H7 (cell line): ENCODE results near the gene PODNL1. TPM values are rescaled to one million over a fixed set of nuclear protein-coding genes. Genes with fewer than 3 reads are reported as not detected.
"Not testable (repeated sequence)": the region's sequence is repeated elsewhere in the genome, so short reads cannot be mapped to it uniquely, and the experiment has no call there.

Source experiments
- DNase-seq: peaks from one replicate; pipeline ENCODE4 v3.0.0; 2012
- H3K27me3 ChIP-seq: 2 replicates; pipeline ENCODE4 v1.6.0; 2011; ENCODE audit warnings: mild to moderate bottlenecking, low read length; ENCODE audit not compliant: control insufficient read depth, insufficient read depth
- H3K36me3 ChIP-seq: replicated peaks from 2 replicates; pipeline ENCODE4 v1.5.1; 2011; ENCODE audit warnings: low read length; ENCODE audit not compliant: control insufficient read depth, insufficient read depth
- H3K4me3 ChIP-seq: 2 replicates; pipeline ENCODE4 v1.5.1; 2011; ENCODE audit warnings: low read depth, mild to moderate bottlenecking, control low read depth, low read length, moderate library complexity; ENCODE audit not compliant: insufficient read depth
- total RNA-seq: library from RNA; depleted of rRNA; stranded (reverse); fragments of >200 nt; shearing (Covaris generic); gene quantifications from 2 replicates; pipeline ENCODE4 v1.2.3, GENCODE V29; 2014

PODNL1 gene
- total RNA-seq, 1 experiment from 2014 or later = 0.10 TPM

DNA sequence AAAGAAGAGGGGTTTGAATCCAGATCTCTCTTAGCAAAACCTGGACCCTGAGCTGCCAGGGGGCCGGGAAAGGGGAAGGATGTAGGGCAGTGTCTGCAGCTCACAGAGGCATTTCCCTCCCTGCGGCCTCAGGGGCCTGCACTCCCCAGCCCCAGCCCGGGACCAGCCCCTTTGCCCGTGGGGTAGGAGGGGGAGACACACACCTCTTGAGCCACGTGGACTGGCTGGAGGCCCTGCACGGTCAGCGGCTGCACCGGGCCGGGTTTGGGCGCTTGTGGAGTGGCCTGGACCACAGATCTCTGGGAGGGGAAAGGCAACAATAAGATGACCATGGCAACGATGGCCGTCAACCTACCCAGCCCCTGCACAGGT lies 41.0 kb upstream of the PODNL1 start:
- DNase-seq = peak; percentile 83
- peaks cover 1% of the 10 kb centered on the region for H3K36me3 ChIP-seq
- peak overlapping the region; percentile 57 for H3K4me3 ChIP-seq
- H3K27me3 ChIP-seq = no peaks in the 10 kb centered on the region

DNA sequence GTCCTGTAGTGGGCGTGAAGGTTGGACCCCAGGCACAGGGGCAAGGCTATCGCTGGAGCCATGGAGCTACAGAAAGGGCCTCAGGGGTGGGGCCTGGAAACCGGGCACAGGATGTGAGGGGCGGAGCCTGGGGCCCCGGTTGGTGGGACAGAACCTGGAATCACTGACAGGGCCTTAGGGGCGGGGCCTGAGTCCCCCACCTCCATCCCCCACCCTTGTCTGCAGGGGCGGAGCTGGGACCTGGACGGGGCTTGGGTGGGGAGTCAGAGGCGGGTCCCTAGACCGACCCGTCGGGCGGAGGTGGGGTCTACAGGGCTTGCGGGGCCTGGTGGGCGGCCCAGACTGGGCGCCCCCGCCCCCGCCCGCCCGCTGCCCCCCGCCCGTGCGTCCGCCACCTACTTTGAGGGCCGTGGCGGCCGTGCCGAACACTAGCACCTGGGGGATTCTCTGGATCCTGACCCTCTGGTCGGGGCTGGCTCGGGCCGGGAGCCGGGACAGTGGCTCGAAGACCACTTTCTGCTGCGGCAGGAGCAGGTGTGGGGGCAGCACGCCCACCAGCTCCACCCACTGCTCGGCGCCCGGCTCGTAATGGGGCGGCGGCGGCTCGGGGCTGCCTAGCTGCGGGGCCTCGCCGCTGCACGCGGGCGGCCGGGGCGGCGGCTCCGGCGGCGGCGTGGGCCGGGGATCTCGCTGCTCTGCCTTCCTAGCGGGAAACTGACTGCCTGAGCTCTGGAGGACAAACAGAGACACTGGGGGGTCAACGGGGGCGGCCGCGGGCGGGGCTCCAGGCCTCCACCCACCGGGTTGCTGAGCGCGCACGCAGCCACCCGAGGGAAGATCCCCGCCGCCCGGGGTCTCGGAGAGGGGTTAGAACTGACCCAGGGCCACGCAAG lies 40.4 kb upstream of the PODNL1 start:
- Histone ChIP-seq H3K4me3 (peak overlapping the region; percentile 57), H3K27me3 (no peaks in the 10 kb centered on the region), H3K36me3 (peaks cover 1% of the 10 kb centered on the region)
- peak; percentile 100 for DNase-seq

DNA sequence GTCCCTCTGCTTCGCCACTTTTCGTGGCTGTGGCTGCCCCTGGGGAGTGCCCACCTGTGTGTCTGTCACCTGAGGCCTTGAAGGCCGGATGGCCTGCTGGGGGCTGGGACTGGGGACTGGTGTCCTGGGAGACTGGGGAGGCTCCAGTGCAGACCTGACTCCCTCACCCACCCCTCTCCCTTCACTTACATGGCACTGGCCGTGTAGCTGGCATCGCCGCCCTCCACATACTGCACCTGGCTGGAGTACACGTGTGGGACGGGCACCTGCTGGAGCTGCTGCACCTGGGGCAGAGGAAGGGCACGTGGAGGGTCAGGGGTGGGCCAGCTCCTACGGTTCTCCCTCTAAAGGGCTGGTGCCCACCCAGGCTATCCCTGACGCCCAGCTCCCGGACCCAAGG lies 39.6 kb upstream of the PODNL1 start:
- H3K27me3 ChIP-seq = no peaks in the 10 kb centered on the region
- no peak overlapping the region for H3K4me3 ChIP-seq
- no peak for DNase-seq
- H3K36me3 ChIP-seq = peaks cover 1% of the 10 kb centered on the region

DNA sequence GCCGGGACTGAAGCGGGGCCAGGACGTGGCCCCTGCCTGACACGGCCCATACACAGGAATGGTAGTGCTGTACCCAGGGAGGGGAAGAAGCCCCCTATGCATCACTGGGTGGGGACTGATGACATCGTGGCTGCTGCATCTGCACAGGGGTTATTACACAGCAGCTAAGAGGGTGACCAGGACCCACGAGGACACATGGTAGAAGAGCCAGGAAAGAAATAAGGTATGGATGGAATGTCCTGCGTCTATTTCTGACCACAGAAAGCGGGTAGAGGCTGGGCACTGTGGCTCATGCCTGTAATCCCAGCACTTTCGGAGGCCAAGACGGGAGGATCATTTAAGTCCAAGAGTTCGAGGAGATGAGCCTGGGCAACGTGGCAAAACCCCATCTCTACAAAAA lies 38.2 kb upstream of the PODNL1 start:
- Histone ChIP-seq H3K27me3 (no peaks in the 10 kb centered on the region), H3K36me3 (peaks cover 1% of the 10 kb centered on the region), H3K4me3 (no peak overlapping the region)
- DNase-seq = no peak

DNA sequence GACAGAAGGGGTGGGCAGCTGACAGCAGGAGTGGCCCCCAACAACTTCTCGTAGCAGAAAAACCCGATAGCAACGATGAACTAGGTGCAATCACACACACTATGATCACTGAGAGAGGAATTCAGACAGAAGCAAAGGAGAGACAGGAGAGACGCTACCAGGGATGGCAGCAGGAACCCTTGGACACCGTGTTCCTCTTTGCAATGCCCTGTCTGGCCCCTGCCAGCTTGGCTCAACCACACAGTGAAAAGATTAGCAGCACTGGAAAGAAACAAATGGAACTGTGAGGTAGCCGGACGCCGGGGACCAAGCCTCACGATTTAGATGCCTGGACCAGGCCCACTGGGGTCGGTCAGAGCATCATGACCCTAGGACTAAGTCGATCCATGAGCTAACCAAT lies 37.7 kb upstream of the PODNL1 start:
- H3K27me3 ChIP-seq = no peaks in the 10 kb centered on the region
- H3K36me3 ChIP-seq = peaks cover 1% of the 10 kb centered on the region
- no peak overlapping the region for H3K4me3 ChIP-seq
- no peak for DNase-seq

DNA sequence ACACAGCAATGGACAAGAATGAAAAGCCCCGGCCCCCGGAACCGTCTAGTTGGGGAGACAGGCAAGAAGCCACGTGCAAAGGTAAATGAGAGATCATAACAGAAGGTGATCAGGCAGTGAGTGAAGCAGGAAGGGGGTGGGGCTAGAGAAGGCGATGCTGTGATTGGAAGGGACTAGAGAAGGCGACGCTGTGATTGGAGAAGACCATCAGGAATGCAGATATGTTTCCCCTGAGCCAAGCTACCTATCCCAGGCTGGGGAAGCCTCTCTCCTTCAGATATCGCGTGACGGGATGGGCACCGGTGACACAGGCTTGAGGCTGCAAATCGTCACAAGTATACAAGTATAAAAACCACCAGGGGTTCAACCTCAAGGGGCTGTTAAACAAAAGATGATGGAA lies 35.9 kb upstream of the PODNL1 start:
- peak; percentile 97 for DNase-seq
- H3K36me3 ChIP-seq = peaks cover 1% of the 10 kb centered on the region

DNA sequence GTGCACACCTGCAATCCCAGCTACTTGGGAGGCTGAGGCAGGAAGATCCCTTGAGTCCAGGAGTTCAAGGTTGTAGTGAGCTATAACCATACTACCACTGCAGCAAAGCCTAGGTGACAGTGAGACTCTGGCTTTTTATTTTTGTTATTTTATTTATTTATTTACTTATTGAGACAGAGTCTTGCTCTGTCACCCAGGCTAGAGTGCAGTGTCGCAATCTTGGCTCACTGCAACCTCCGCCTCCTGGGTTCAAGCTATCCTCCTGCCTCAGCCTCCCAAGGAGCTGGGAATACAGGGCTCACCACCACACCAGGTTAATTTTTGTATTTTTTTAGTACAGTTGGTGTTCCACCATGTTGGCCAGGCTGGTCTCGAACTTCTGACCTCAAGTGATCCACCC lies 35.3 kb upstream of the PODNL1 start:
- not testable (repeated sequence) for DNase-seq, H3K4me3 ChIP-seq, H3K36me3 ChIP-seq, H3K27me3 ChIP-seq

More for the DNA sequence above, 35.9 kb upstream of the PODNL1 start:
- Histone ChIP-seq H3K27me3 (no peaks in the 10 kb centered on the region), H3K4me3 (no peak overlapping the region)

DNA sequence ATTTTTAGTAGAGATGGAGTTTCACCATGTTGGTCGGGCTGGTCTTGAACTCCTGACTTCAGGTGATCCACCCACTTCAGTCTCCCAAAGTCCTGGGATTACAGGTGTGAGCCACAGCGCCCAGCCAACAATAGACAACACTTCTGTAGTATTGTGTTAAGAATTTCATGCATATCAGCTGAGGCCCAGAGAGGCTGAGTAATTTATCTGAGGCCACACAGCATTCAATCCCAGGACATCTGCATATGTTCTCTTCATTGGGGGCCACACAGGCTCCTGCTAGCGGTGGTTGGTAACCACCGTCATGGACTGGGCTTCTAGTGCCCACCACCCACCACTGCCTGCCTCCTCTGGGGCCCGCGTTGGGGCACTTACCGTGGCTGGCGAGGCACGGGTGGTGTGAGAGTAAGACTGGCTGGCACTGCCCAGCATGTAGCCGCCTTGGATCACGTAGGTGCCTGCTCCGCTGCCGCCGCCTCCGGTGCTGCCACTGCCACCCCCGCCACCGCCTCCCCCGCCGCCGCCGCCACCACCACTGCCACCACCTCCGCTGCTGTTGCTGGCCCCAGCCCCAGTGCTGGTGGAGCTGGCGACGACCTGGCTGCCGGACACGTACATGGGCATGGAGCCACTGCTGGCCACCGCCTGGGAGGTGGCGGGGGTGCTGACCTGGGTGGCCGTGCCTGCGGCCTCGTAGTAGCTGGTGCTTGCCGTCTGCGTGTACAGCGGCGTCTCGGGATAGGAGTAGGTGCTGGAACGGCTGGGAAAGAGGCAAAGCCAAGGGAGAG lies 34.3 kb upstream of the PODNL1 start:
- H3K36me3 ChIP-seq = peaks cover 1% of the 10 kb centered on the region
- DNase-seq = peak; percentile 2
- no peak overlapping the region for H3K4me3 ChIP-seq
- no peaks in the 10 kb centered on the region for H3K27me3 ChIP-seq

DNA sequence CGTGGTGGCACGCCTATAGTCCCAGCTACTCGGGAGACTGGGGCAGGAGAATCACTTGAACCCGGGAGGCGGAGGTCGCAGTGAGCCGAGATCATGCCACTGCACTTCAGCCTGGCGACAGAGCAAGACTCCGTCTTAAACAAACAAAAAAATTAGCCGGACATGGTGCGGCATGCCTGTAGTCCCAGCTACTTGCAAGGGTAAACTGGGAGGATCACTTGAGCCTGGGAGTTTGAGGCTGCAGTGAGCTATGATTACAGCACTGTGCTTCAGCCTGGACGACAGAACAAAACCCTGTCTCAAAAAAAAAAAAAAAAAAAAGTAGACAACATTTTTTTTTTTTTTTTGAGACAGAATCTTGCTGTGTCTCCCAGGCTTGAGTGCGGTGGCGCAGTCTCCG lies 33.7 kb upstream of the PODNL1 start:
- not testable (repeated sequence) for H3K4me3 ChIP-seq, H3K27me3 ChIP-seq, H3K36me3 ChIP-seq, DNase-seq

DNA sequence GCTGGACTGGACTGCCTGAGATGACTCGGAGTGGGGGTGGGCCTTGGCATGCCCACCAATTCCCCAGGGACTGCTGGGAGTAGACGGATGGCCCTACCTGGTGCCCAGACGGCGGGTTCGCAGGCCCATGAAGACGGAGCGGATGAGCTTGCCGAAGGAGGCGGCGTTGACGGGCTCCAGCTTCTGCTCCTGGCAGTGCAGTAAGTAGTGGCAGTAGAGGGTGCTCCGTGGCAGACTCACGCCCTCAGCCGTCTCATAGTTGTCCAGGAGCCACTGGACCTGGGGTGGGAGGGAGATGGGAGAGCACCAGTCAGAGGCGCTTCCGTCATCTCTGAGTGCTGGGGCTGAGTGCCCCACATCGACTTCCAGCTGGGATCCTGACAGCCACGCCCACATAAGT lies 31.7 kb upstream of the PODNL1 start:
- DNase-seq = no peak
- Histone ChIP-seq H3K27me3 (no peaks in the 10 kb centered on the region), H3K4me3 (no peak overlapping the region), H3K36me3 (peaks cover 1% of the 10 kb centered on the region)

DNA sequence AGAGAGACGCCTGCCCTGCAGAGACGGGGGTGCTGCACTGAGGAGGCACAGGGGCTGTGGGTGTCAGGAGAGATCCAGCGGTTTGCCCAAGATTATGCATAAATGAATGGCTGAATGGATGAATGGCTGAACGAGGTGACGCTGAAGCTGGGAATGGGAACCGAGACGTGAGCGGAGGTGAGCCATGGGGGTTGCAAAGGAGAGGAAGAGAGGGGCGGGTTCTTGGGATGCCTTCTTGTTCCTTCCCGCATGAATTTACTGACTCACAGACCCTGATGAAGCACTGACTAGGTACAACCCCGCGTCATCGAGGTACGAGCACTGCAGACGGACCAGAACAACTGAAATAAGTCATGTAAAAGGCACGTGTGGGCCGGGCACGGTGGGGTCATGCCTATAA lies 30.8 kb upstream of the PODNL1 start:
- no peaks in the 10 kb centered on the region for H3K27me3 ChIP-seq
- DNase-seq = no peak
- no peak overlapping the region for H3K4me3 ChIP-seq
- H3K36me3 ChIP-seq = peaks cover 1% of the 10 kb centered on the region

DNA sequence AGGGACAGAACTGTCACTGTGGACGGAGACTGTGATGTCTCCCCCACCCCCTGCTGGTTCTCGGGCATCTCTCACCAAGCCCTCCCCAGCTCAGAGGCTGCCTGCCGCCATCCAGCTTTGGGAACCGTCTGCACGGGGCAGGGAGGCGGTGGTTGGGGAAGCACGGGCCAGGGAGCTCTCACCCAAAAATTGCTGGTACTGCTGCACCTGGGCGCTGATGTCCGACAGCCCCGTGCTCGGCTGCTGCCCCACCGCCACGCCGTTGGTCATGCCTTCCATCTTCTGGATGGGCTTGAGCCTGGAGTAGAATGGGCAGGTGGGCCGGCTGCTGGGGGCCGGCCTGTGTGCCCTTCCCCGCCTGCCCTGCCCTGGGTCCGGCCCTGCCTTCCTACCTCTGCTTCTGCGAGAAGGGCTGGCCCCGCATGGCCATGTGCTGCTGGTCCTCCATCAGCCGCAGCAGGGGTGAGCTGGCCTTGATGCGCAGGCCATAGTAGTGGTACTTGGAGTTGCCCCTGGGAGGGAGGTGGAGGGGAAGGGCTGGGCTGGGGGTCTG lies 30.2 kb upstream of the PODNL1 start:
- H3K27me3 ChIP-seq = no peaks in the 10 kb centered on the region
- H3K36me3 ChIP-seq = peaks cover 1% of the 10 kb centered on the region
- H3K4me3 ChIP-seq = no peak overlapping the region
- no peak for DNase-seq

DNA sequence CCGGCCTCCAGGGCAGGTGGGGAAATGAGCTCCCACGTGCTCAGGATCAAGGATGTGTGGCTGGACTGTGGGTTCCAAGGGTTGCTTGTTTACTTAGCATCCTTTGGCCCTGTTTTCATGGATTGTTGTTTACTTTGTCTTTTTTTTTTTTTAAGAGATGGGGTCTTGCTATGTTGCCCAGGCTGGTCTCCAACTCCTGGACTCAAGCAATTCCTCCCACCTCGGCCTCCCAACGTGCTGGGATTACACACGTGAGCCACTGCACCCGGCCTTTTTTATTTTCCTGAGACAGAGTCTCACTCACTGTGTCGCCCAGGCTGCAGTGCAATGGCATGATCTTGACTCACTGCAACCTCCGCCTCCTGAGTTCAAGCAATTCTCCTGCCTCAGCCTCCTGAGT lies 29.0 kb upstream of the PODNL1 start:
- not testable (repeated sequence) for H3K4me3 ChIP-seq, H3K36me3 ChIP-seq, H3K27me3 ChIP-seq
- peak; percentile 2 for DNase-seq

DNA sequence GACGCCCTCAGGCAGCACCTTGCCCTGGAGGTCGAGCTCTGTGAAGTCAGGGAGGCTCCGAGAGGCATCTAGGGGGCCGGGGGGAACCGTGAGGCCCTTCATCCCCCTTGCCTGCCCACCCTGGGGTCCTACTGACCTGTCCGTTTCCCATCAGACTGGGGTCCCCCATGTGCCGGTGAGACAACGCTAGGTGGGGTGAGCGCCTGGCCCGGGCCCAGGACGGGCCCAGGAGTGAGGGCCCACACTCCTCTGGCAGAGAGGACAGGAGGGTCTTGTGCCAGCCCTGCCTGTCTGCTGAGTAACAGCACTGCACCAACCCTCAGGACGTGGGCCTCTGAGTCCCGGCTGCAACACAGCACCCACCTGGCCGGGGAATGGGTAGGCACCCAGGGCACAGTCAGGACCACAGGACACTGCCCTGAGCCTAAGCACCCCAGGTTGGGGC lies 28.5 kb upstream of the PODNL1 start:
- no peak overlapping the region for H3K4me3 ChIP-seq
- no peaks in the 10 kb centered on the region for H3K27me3 ChIP-seq
- H3K36me3 ChIP-seq = peaks cover 1% of the 10 kb centered on the region; the same call in 1 of the 2 replicates
- DNase-seq = no peak
